GM23248 (cell line): Measurements from ENCODE around the gene FARS2. TPM values are rescaled to one million over a fixed set of nuclear protein-coding genes. Genes with fewer than 3 reads are reported as not detected.
A peak's percentile ranks its signal among the peaks of the same experiment; 100 is the strongest.

Experiments used
- DNase-seq: peaks from one replicate; pipeline ENCODE4 v3.0.0-alpha.2; 2015
- H2AFZ ChIP-seq: fragments of 200-600 bp; sonication (generic); 2 replicates; pipeline ENCODE4 v1.6.1; 2016; ENCODE audit warnings: antibody characterized with exemption
- H3F3A ChIP-seq: fragments of 200-600 bp; sonication (generic); 2 replicates; pipeline ENCODE4 v1.6.1; 2016; ENCODE audit warnings: mild to moderate bottlenecking, antibody characterized with exemption, mixed run types; ENCODE audit not compliant: insufficient read depth
- H3K27ac ChIP-seq: fragments of 200-600 bp; sonication (generic); 2 replicates; pipeline ENCODE4 v1.5.1; 2016; ENCODE audit warnings: mild to moderate bottlenecking
- H3K27me3 ChIP-seq: fragments of 200-600 bp; sonication (generic); replicated peaks from 2 replicates; pipeline ENCODE4 v1.6.1; 2016; ENCODE audit warnings: mild to moderate bottlenecking; ENCODE audit not compliant: insufficient read depth
- H3K36me3 ChIP-seq: fragments of 200-600 bp; sonication (generic); 2 replicates; pipeline ENCODE4 v1.6.1; 2016; ENCODE audit warnings: low read depth, mild to moderate bottlenecking
- H3K4me1 ChIP-seq: fragments of 200-600 bp; sonication (generic); 2 replicates; pipeline ENCODE4 v1.6.1; 2016; ENCODE audit warnings: mild to moderate bottlenecking; ENCODE audit not compliant: insufficient read depth
- H3K4me2 ChIP-seq: fragments of 200-600 bp; sonication (generic); one replicate; pipeline ENCODE4 v1.6.1; 2016; ENCODE audit warnings: mild to moderate bottlenecking; ENCODE audit not compliant: unreplicated experiment
- H3K4me3 ChIP-seq: fragments of 200-600 bp; sonication (generic); 2 replicates; pipeline ENCODE4 v1.5.1; 2016; ENCODE audit warnings: mild to moderate bottlenecking
- H3K79me2 ChIP-seq: fragments of 200-600 bp; sonication (generic); 2 replicates; pipeline ENCODE4 v1.6.1; 2016; ENCODE audit warnings: mild to moderate bottlenecking; ENCODE audit not compliant: insufficient read depth
- H3K9ac ChIP-seq: fragments of 200-600 bp; sonication (generic); 2 replicates; pipeline ENCODE4 v1.6.1; 2016; ENCODE audit warnings: mild to moderate bottlenecking
- H3K9me2 ChIP-seq: fragments of 200-600 bp; sonication (generic); 2 replicates; pipeline ENCODE4 v1.6.1; 2016; ENCODE audit warnings: mixed run types, mild to moderate bottlenecking, moderate library complexity; ENCODE audit not compliant: insufficient read depth
- H3K9me3 ChIP-seq: fragments of 200-600 bp; sonication (generic); one replicate; pipeline ENCODE4 v1.6.1; 2017; ENCODE audit warnings: low read depth
- H4K20me1 ChIP-seq: fragments of 200-600 bp; sonication (generic); 2 replicates; pipeline ENCODE4 v1.6.0; 2016; ENCODE audit not compliant: insufficient read depth
- EZH2 ChIP-seq: fragments of 200-600 bp; sonication (generic); IDR thresholded peaks from 2 replicates; pipeline ENCODE4 v1.6.1; 2018; ENCODE audit warnings: antibody characterized with exemption, mild to moderate bottlenecking; ENCODE audit not compliant: insufficient read depth, poor library complexity, severe bottlenecking
- EZH2phosphoT487 ChIP-seq: fragments of 200-600 bp; sonication (generic); IDR thresholded peaks from 2 replicates; pipeline ENCODE4 v1.6.1; 2018; ENCODE audit warnings: antibody characterized with exemption, moderate library complexity, mild to moderate bottlenecking, low read depth; ENCODE audit not compliant: insufficient read depth
- WGBS, 2 experiments: methylation state at CpG; one replicate each; pipeline ENCODE4 v1.1.6; 2015 to 2017; ENCODE audit warnings: low lambda C conversion rate in 2 of 2, low coverage in 1 of 2; ENCODE audit errors: missing lambda C conversion rate in 2 of 2; 5-methylcytosine and 5-hydroxymethylcytosine counted together
- in situ Hi-C: fragments of 300-500 bp; cut with MboI; formaldehyde crosslinking; loops from 2 replicates; pipeline ENCODE4 v1.15.0; 2020
- polyA plus RNA-seq: library from polyadenylated mRNA; unstranded; fragments of >200 nt; fragmentation: Nextera tagmentation; extraction: Ambion mirVana; gene quantifications from 2 replicates; pipeline ENCODE4 v1.2.1, GENCODE V29; 2016
- total RNA-seq: library from RNA; depleted of rRNA; stranded (reverse); fragments of >200 nt; shearing (Covaris generic); gene quantifications from 2 replicates; pipeline ENCODE4 v1.2.3, GENCODE V29; 2014

The FARS2 gene
- total and polyA plus RNA-seq, 2 experiments from 2014 or later: 15.1 to 16.5 TPM

GRCh38 chr6:5416250-5416649 is 154.9 kb downstream of the FARS2 start:
- no peaks in the 10 kb centered on the region for H3K36me3 ChIP-seq
- H3F3A ChIP-seq: no peaks in the 10 kb centered on the region
- no peak overlapping the region for H3K27ac ChIP-seq
- H2AFZ ChIP-seq: no peak overlapping the region
- H3K9me2 ChIP-seq: no peaks in the 10 kb centered on the region
- H3K79me2 ChIP-seq: no peaks in the 10 kb centered on the region
- WGBS, 2 experiments: 39 to 50% methylated on average over 4 of the region's 4 CpGs
- H4K20me1 ChIP-seq: no peaks in the 10 kb centered on the region
- H3K4me3 ChIP-seq: no peak overlapping the region
- H3K9ac ChIP-seq: no peak overlapping the region
- no peaks in the 10 kb centered on the region for H3K4me1 ChIP-seq
- no peak for DNase-seq
- no peak overlapping the region for H3K4me2 ChIP-seq
- H3K9me3 ChIP-seq: no peaks in the 10 kb centered on the region
- no peaks in the 10 kb centered on the region for H3K27me3 ChIP-seq
- in situ Hi-C loops: no loop called here
- TF ChIP-seq EZH2phosphoT487: no peak
- TF ChIP-seq EZH2: no peak

GRCh38 chr6:5422321-5422915 is 161.1 kb downstream of the FARS2 start:
- Histone ChIP-seq H3K79me2 (peaks cover 7% of the 10 kb centered on the region; the same call in 1 of the 2 replicates), H3K9me3 (no peaks in the 10 kb centered on the region), H3K36me3 (no peaks in the 10 kb centered on the region), H4K20me1 (no peaks in the 10 kb centered on the region), H3K4me1 (no peaks in the 10 kb centered on the region), H3K9ac (no peak overlapping the region), H3K27ac (no peak overlapping the region), H3K4me3 (no peak overlapping the region), H3F3A (no peaks in the 10 kb centered on the region), H2AFZ (no peak overlapping the region), H3K9me2 (no peaks in the 10 kb centered on the region), H3K4me2 (no peak overlapping the region), H3K27me3 (no peaks in the 10 kb centered on the region)
- TF ChIP-seq EZH2phosphoT487 (no peak), EZH2 (no peak)
- peak; percentile 70 for DNase-seq
- WGBS, 2 experiments: 77 to 81% methylated on average over 5 of the region's 5 CpGs
- in situ Hi-C loops: no loop called here

GRCh38 chr6:5423251-5423650 is 161.9 kb downstream of the FARS2 start:
- Histone ChIP-seq H3F3A (no peaks in the 10 kb centered on the region), H3K27me3 (no peaks in the 10 kb centered on the region), H3K9me2 (no peaks in the 10 kb centered on the region), H3K4me1 (no peaks in the 10 kb centered on the region), H2AFZ (no peak overlapping the region), H3K27ac (no peak overlapping the region), H3K9me3 (no peaks in the 10 kb centered on the region), H4K20me1 (no peaks in the 10 kb centered on the region), H3K79me2 (peaks cover 7% of the 10 kb centered on the region; the same call in 1 of the 2 replicates), H3K9ac (no peak overlapping the region), H3K36me3 (no peaks in the 10 kb centered on the region), H3K4me2 (no peak overlapping the region), H3K4me3 (no peak overlapping the region)
- no peak for TF ChIP-seq EZH2phosphoT487
- no peak for TF ChIP-seq EZH2
- DNase-seq: no peak
- in situ Hi-C loops: no loop called here
- WGBS, 2 experiments: 95 to 97% methylated on average over 3 to 4 of the region's 4 CpGs

- DNase-seq: no peak
- Histone ChIP-seq H4K20me1 (no peaks in the 10 kb centered on the region), H3K79me2 (peaks cover 7% of the 10 kb centered on the region; the same call in 1 of the 2 replicates), H2AFZ (no peak overlapping the region), H3K9ac (no peak overlapping the region), H3K9me3 (no peaks in the 10 kb centered on the region), H3K4me2 (no peak overlapping the region), H3K36me3 (no peaks in the 10 kb centered on the region), H3K4me1 (no peaks in the 10 kb centered on the region), H3K27ac (no peak overlapping the region), H3K9me2 (no peaks in the 10 kb centered on the region), H3K27me3 (no peaks in the 10 kb centered on the region), H3K4me3 (no peak overlapping the region), H3F3A (no peaks in the 10 kb centered on the region)
- 92 to 94% methylated on average over 6 of the region's 6 CpGs for WGBS, 2 experiments
- TF ChIP-seq EZH2 (no peak), EZH2phosphoT487 (no peak)
- in situ Hi-C loops: no loop called here
Measured at GRCh38 chr6:5424726-5425125, 163.4 kb downstream of the FARS2 start.

GRCh38 chr6:5425267-5425666 is 164.0 kb downstream of the FARS2 start:
- no peak for DNase-seq
- no peak overlapping the region for H2AFZ ChIP-seq
- no peaks in the 10 kb centered on the region for H4K20me1 ChIP-seq
- no peaks in the 10 kb centered on the region for H3K4me1 ChIP-seq
- H3K27me3 ChIP-seq: no peaks in the 10 kb centered on the region
- in situ Hi-C loops: no loop called here
- H3K4me3 ChIP-seq: no peak overlapping the region
- no peak overlapping the region for H3K27ac ChIP-seq
- H3K4me2 ChIP-seq: no peak overlapping the region
- 84 to 85% methylated on average over 7 of the region's 7 CpGs for WGBS, 2 experiments
- H3K79me2 ChIP-seq: peaks cover 7% of the 10 kb centered on the region; the same call in 1 of the 2 replicates
- no peaks in the 10 kb centered on the region for H3K9me2 ChIP-seq
- no peaks in the 10 kb centered on the region for H3K9me3 ChIP-seq
- H3K36me3 ChIP-seq: no peaks in the 10 kb centered on the region
- H3F3A ChIP-seq: no peaks in the 10 kb centered on the region
- H3K9ac ChIP-seq: no peak overlapping the region
- TF ChIP-seq EZH2: no peak
- TF ChIP-seq EZH2phosphoT487: no peak
